Caco-2 (cell line): ENCODE results near the gene FIZ1. TPM values are rescaled to one million over a fixed set of nuclear protein-coding genes. Genes with fewer than 3 reads are reported as not detected.

ENCODE experiments used
- BruUV-seq: library from RNA; stranded (reverse); fragments of 400-500 nt; replicated peaks from 2 replicates; lab custom pipeline; 2021; lab: Mats Ljungman, UMichigan
- CTCF ChIA-PET: fragments of 300-600 bp; sonication (Branson Sonifier 250); formaldehyde crosslinking; loops from one replicate; lab custom pipeline; 2022; ENCODE audit warnings: antibody characterized with exemption; lab: Charles Lee
- POLR2A ChIA-PET: fragments of 300-600 bp; sonication (Branson Sonifier 250); formaldehyde crosslinking; loops from one replicate; lab custom pipeline; 2022; ENCODE audit warnings: antibody characterized with exemption; lab: Charles Lee
- DNase-seq, 2 experiments: peaks; one replicate each; pipeline versions ENCODE4 v3.0.0 to v3.0.0-alpha.2; 2020 to 2022
- H3K27me3 ChIP-seq: replicated peaks from 2 replicates; pipeline ENCODE4 v1.6.0; 2011; ENCODE audit warnings: low read length; ENCODE audit not compliant: control insufficient read depth, insufficient read depth
- H3K36me3 ChIP-seq: 2 replicates; pipeline ENCODE4 v1.5.1; 2011; ENCODE audit warnings: low read length; ENCODE audit not compliant: control insufficient read depth, insufficient read depth
- H3K4me1 ChIP-seq: fragments of 250-450 bp; sonication (Bioruptor Pico); 2 replicates; pipeline ENCODE4 v1.5.1; 2020; ENCODE audit warnings: mild to moderate bottlenecking
- H3K4me3 ChIP-seq: 2 replicates; pipeline ENCODE4 v1.5.1; 2011; ENCODE audit warnings: low read depth, mild to moderate bottlenecking, control low read depth, low read length
- H3K9me3 ChIP-seq: fragments of 250-450 bp; sonication (Bioruptor Pico); 2 replicates; pipeline ENCODE4 v1.5.1; 2020; ENCODE audit warnings: mild to moderate bottlenecking, moderate library complexity
- H3K27ac Mint-ChIP-seq: one replicate; pipeline ENCODE4 v1.8.0; 2022; ENCODE audit warnings: mixed read lengths; ENCODE audit not compliant: unreplicated experiment
- H3K27me3 Mint-ChIP-seq: one replicate; pipeline ENCODE4 v1.8.0; 2022; ENCODE audit warnings: mixed read lengths; ENCODE audit not compliant: insufficient read depth, unreplicated experiment
- H3K36me3 Mint-ChIP-seq: one replicate; pipeline ENCODE4 v1.8.0; 2022; ENCODE audit warnings: mild to moderate bottlenecking, mixed read lengths; ENCODE audit not compliant: insufficient read depth, unreplicated experiment
- H3K4me1 Mint-ChIP-seq: one replicate; pipeline ENCODE4 v1.8.0; 2022; ENCODE audit warnings: low read depth, mixed read lengths; ENCODE audit not compliant: unreplicated experiment
- H3K4me3 Mint-ChIP-seq: one replicate; pipeline ENCODE4 v1.8.0; 2022; ENCODE audit warnings: mild to moderate bottlenecking, moderate library complexity, mixed read lengths; ENCODE audit not compliant: unreplicated experiment
- H3K9me3 Mint-ChIP-seq: one replicate; pipeline ENCODE4 v1.8.0; 2022; ENCODE audit warnings: mixed read lengths; ENCODE audit not compliant: unreplicated experiment
- CTCF ChIP-seq, 2 experiments: fragments of 200-600 bp in 1 of 2; IDR thresholded peaks; 1 replicate in 1 of 2; 2 replicates in 1 of 2; pipeline versions ENCODE4 v1.5.1 to v1.8.0; 2011 to 2022; ENCODE audit warnings: antibody characterized with exemption in 1 of 2, control low read depth in 1 of 2, inconsistent platforms in 1 of 2, low read depth in 1 of 2, low read length in 1 of 2, mild to moderate bottlenecking in 1 of 2, moderate library complexity in 1 of 2; ENCODE audit not compliant: insufficient read depth in 1 of 2, severe bottlenecking in 1 of 2, unreplicated experiment in 1 of 2
- intact Hi-C: fragments of 100-400 bp; cut with micrococcal nuclease; formaldehyde crosslinking; loops from one replicate; pipeline ENCODE4 v1.10.0; 2022; ENCODE audit not compliant: unreplicated experiment
- total RNA-seq: library from RNA; stranded (reverse); gene quantifications from 2 replicates; pipeline ENCODE4 v1.2.3, GENCODE V29; 2022

FIZ1 gene
- total RNA-seq, 1 experiment from 2014 or later, result 27.2 TPM

- Histone ChIP-seq H3K27me3 (no peaks in the 10 kb centered on the region), H3K36me3 (0 out of 2 replicates have a peak, but pooled peaks cover 2% of the 10 kb centered on the region), H3K4me3 (peak overlapping the region; percentile 84), H3K4me1 (peaks cover 16% of the 10 kb centered on the region), H3K9me3 (no peaks in the 10 kb centered on the region)
- ChIA-PET CTCF (interaction anchor here (0.6 to 1.0 kb wide), 12 partner anchors 9 to 560 kb away, joined by 3 to 21 read pairs (median 4); partner anchors contain the start of genes ISOC2, U2AF2 and ZNF784), POLR2A (interaction anchor here (0.6 to 1.0 kb wide), 6 partner anchors 9 to 494 kb away, joined by 3 to 5 read pairs (median 4); partner anchors contain the start of genes FIZ1, ISOC2, U2AF2 and ZNF784)
- Mint-ChIP-seq H3K36me3 (peaks cover 92% of the 10 kb centered on the region), H3K27ac (peak overlapping the region; percentile 94), H3K4me3 (peak overlapping the region; percentile 86), H3K27me3 (no peaks in the 10 kb centered on the region), H3K9me3 (no peaks in the 10 kb centered on the region), H3K4me1 (peaks cover 54% of the 10 kb centered on the region)
- peak; percentile 89 to 93 for DNase-seq
- peak; percentile 54 to 88 for TF ChIP-seq CTCF (IDR thresholded peaks at IDR 0.05; ENCODE audit: insufficient read depth in 1 of 2, low read depth in 1 of 2, low read length in 1 of 2, severe bottlenecking in 1 of 2, unreplicated experiment in 1 of 2)
- intact Hi-C loops, result loop anchor here (1.0 to 2.0 kb wide), 2 partner anchors 8 to 15 kb away; partner anchors contain the start of gene U2AF2
- BruUV-seq, result TSS peak; percentile 38
Observed at GRCh38 chr19:55640043-55640576, 40.8 kb upstream of the FIZ1 start.

GRCh38 chr19:55638864-55639359 is 39.6 kb upstream of the FIZ1 start:
- H3K9me3 ChIP-seq, result no peaks in the 10 kb centered on the region
- Mint-ChIP-seq H3K4me3 (peak overlapping the region; percentile 48), H3K27ac (peak overlapping the region; percentile 94), H3K36me3 (peaks cover 87% of the 10 kb centered on the region), H3K27me3 (no peaks in the 10 kb centered on the region), H3K9me3 (no peaks in the 10 kb centered on the region), H3K4me1 (peaks cover 52% of the 10 kb centered on the region)
- ChIA-PET CTCF (interaction anchor here (0.7 to 0.9 kb wide), 3 partner anchors 15 to 220 kb away, joined by 4 to 7 read pairs (median 5); partner anchors contain the start of gene ZNF784), POLR2A (interaction anchor here (0.6 kb wide), 1 partner anchor 175 kb away, joined by 3 read pairs; no protein-coding TSS in a partner anchor)
- DNase-seq, result peak; percentile 78
- peak; percentile 60 to 69 for TF ChIP-seq CTCF (IDR thresholded peaks at IDR 0.05; ENCODE audit: insufficient read depth in 1 of 2, low read depth in 1 of 2, low read length in 1 of 2, severe bottlenecking in 1 of 2, unreplicated experiment in 1 of 2)
- H3K4me1 ChIP-seq, result peaks cover 16% of the 10 kb centered on the region
- H3K36me3 ChIP-seq, result 0 out of 2 replicates have a peak, but pooled peaks cover 2% of the 10 kb centered on the region
- no TSS peak for BruUV-seq
- H3K4me3 ChIP-seq, result no peak overlapping the region
- intact Hi-C loops, result loop anchor here (10.0 kb wide), 1 partner anchor 254 kb away; the partner anchor contains the start of genes RPL28 and TMEM238
- H3K27me3 ChIP-seq, result no peaks in the 10 kb centered on the region

GRCh38 chr19:55637534-55637933 is 38.2 kb upstream of the FIZ1 start:
- TF ChIP-seq CTCF (IDR thresholded peaks at IDR 0.05; ENCODE audit: insufficient read depth in 1 of 2, low read depth in 1 of 2, low read length in 1 of 2, severe bottlenecking in 1 of 2, unreplicated experiment in 1 of 2), result no peak
- peaks cover 16% of the 10 kb centered on the region for H3K4me1 ChIP-seq
- H3K4me3 ChIP-seq, result no peak overlapping the region
- peak overlapping the region; percentile 60 for H3K27ac Mint-ChIP-seq
- peaks cover 73% of the 10 kb centered on the region for H3K36me3 Mint-ChIP-seq
- BruUV-seq, result no TSS peak
- H3K4me1 Mint-ChIP-seq, result peaks cover 43% of the 10 kb centered on the region
- H3K4me3 Mint-ChIP-seq, result peak overlapping the region; percentile 3
- no peaks in the 10 kb centered on the region for H3K27me3 Mint-ChIP-seq
- no peaks in the 10 kb centered on the region for H3K9me3 Mint-ChIP-seq
- 0 out of 2 replicates have a peak, but pooled peaks cover 2% of the 10 kb centered on the region for H3K36me3 ChIP-seq
- no peak for DNase-seq
- no peaks in the 10 kb centered on the region for H3K9me3 ChIP-seq
- POLR2A ChIA-PET, result no interaction called here
- intact Hi-C loops, result loop anchor here (10.0 kb wide), 1 partner anchor 253 kb away; the partner anchor contains the start of genes RPL28 and TMEM238
- H3K27me3 ChIP-seq, result no peaks in the 10 kb centered on the region
- CTCF ChIA-PET, result interaction anchor here (0.6 kb wide), 2 partner anchors 52 to 212 kb away, joined by 3 read pairs; no protein-coding TSS in a partner anchor
